HG02885 (cell line): ENCODE results near the gene ARHGAP6.

Source experiments
- ATAC-seq: cut with Tn5 transposase; IDR thresholded peaks from one replicate; pipeline ENCODE4 v1.9.1; 2021; ENCODE audit warnings: mild to moderate bottlenecking; ENCODE audit not compliant: unreplicated experiment, poor library complexity

ARHGAP6 gene

DNA sequence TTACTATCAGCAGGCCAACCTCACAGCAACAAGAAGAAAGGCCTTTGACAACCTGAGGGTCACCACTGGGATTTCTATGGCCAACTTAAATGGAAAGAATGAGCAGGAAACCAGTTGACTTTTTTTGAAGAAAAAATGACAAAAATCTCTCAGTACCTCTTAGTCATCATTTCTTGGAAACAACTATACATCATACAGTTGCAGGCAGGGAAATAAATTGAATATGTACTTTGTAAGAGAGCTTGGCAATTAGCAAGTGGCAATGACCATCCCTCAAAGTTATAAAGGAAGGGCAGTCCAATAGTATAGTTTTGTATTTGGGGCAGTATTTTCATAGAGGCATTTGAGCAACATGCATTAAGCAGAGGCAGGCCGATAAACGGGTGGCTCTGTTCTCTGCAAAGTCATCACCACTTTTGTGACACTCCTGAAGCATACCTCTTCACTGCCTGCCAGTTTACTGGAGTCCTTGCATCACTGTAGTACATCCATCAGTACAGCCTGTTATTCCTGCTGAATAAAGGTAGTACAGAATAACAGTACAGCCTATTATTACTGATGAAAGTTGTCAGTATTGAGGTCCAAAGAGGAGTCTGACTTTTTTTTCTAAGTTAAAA lies 455.8 kb downstream of the ARHGAP6 start:
- no peak for ATAC-seq

- no peak for ATAC-seq
Observed at GRCh38 chrX:11206716-11207115, 459.0 kb downstream of the ARHGAP6 start.

GRCh38 chrX:11205796-11206195 lies 459.9 kb downstream of the ARHGAP6 start:
- no peak for ATAC-seq

- no peak for ATAC-seq
Observed at GRCh38 chrX:11197671-11198070, 468.0 kb downstream of the ARHGAP6 start.

- ATAC-seq, result no peak
Observed at GRCh38 chrX:11196476-11196875, 469.2 kb downstream of the ARHGAP6 start.

DNA sequence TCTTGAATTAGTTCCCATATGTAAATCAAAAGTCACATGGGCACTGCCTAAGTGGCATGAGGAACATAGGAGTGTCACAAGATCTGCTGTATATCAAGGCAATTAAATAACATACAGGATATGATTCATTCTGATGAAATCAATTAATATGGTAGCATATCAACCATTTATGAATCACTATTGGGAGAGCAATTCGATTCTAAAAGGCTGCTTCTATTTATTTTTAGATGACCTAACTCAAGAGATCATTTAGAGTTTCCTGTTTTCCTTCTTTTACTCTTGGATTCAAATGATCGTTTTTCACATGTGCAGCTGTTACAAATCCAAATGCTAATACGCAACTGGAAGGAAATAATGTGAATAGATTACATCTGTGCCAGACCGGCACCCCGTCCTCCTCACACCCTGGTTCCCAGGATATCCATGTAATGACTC lies 472.7 kb downstream of the ARHGAP6 start:
- ATAC-seq, result no peak

- no peak for ATAC-seq
Observed at GRCh38 chrX:11190745-11191510, 474.8 kb downstream of the ARHGAP6 start.

DNA sequence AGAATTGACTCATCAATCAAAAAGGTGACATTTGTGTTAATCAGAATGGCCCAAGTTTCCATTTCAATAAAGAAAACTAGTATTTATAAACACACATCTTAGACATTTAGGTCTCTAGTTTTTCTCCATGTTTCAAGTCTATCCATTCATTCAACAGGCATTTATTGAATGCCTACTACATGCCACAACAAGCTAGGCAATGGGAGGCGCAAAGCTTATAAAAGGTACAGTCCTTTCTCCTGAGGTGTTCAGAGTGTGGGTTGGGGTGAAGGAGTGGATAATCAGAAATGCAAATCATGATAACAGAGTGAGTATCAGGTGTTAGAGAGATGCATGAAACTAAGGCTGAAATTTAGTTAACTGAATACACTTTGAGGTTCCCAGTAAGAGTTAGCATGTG lies 476.6 kb downstream of the ARHGAP6 start:
- no peak for ATAC-seq

DNA sequence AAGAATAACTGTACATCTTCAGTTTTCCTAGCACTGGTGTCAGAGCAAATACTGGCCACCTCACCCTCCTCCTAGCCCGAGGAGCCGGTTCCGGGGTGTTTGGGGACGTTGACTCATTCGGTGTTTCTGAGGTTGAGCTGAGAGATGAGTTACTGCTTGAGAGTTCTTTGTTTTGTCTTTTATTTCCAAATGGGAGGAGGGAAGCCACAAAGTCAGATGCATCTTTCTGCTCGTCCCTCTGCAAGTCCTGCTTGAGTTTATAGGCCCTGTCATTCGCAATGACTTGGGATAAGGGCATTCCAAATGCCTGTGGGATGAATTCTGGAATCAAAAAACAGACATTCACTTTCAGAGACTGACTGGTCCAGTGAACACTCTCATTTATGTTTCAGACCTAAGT lies 477.1 kb downstream of the ARHGAP6 start:
- peak; percentile 43 for ATAC-seq

- ATAC-seq, result no peak
Observed at GRCh38 chrX:11187001-11187400, 478.7 kb downstream of the ARHGAP6 start.

DNA sequence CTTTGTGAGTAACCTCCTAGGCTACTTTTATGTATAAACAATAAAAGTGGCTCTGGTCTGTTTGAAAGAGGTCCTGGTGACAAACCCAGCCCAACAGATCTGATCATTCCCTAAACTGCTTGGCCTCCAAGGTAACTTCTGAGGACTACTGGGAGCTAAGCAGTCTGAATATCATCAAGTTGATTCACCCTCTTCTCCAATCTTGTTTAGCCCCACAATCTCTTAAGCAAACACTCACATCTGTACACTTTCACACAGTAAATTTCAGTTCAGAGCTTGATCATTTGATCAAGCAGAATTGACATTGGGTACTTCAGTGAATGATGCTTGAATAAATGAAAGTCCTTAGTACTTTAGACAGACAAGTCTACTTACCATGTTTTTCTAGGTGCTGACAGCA lies 479.9 kb downstream of the ARHGAP6 start:
- no peak for ATAC-seq

DNA sequence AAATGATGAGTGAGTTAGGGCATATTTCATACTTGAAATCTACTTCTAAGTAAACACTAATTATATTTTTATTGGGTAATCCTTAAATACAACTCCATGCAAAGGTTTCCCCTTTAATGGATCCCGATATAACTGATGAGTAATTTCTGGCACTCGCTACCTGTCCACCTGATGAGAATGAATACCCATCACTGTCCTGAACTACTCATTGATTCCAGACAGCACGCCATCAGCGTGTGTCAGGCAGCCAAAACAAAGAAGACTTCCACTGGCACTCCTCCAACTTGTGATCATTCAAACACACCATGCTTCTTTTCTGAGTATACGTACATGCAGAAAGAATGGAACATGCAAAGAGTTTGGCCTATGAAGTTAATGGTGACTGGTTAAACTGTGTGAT lies 485.1 kb downstream of the ARHGAP6 start:
- ATAC-seq, result no peak

DNA sequence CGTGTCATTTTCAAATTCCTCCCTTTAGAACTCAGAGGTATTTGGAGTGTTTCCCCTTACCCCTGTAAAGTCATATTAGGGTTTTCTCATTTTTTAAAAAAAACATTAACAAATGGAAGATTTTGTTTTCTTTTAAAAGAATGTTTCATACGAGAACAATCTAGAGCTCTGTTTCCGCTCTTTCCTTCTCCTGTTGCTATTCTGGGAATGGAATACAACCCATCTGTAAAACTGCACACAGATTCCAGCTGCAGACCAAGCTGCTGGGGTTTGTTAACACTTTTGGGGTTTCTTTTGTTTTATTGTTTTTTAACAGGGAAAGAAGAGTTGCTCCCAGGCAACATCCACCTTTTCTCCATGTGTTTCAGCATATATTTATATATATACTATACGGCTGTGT lies 493.3 kb downstream of the ARHGAP6 start:
- no peak for ATAC-seq

- ATAC-seq, result no peak
Observed at GRCh38 chrX:11171956-11172355, 493.8 kb downstream of the ARHGAP6 start.

- no peak for ATAC-seq
Observed at GRCh38 chrX:11164433-11164832, 501.3 kb downstream of the ARHGAP6 start.

DNA sequence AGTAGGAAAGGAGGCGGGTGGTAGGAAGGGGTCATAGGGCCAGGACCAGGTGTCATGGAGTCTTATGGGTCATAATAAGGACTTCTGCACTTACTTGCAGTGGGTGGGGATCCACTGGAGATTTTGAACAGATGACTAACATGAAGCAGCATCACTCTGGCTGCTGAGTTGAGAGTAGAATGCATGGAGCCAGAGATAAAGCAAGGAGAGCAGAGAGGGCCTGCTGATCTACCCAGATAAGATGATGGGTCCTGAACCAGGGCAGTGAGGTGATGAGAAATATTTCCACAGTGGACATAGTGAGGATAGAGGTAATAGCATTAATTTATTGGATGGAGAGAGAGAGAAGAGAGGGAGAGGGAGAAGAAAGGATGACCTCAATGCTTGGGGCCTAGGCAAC lies 506.6 kb downstream of the ARHGAP6 start:
- no peak for ATAC-seq

- no peak for ATAC-seq
Observed at GRCh38 chrX:11151799-11152559, 513.7 kb downstream of the ARHGAP6 start.

GRCh38 chrX:11148401-11148800 lies 517.3 kb downstream of the ARHGAP6 start:
- no peak for ATAC-seq

GRCh38 chrX:11146411-11146810 lies 519.3 kb downstream of the ARHGAP6 start:
- no peak for ATAC-seq

- ATAC-seq, result peak; percentile 97
Observed at GRCh38 chrX:11143931-11144678, 521.6 kb downstream of the ARHGAP6 start.
